IMR-90 (cell line): ENCODE data around the gene MRPS16. TPM values are rescaled to one million over a fixed set of nuclear protein-coding genes. Genes with fewer than 3 reads are reported as not detected.

Experiments
- ATAC-seq: fragments of 200-7000 bp; cut with Tn5 transposase; 2 replicates; pipeline ENCODE4 v1.9.1; 2020; ENCODE audit warnings: low read depth, mild to moderate bottlenecking, moderate library complexity
- BruUV-seq: library from RNA; stranded (reverse); fragments of 400-500 nt; replicated peaks from 2 replicates; lab custom pipeline; 2021; lab: Mats Ljungman, UMichigan
- CTCF ChIA-PET: fragments of 300-600 bp; formaldehyde crosslinking; extraction: SDS; loops from one replicate; lab custom pipeline; 2021; ENCODE audit warnings: antibody characterized with exemption; lab: Yijun Ruan, JAX
- POLR2A ChIA-PET: fragments of 300-600 bp; sonication (Branson Sonifier 250); formaldehyde crosslinking; loops from one replicate; lab custom pipeline; 2022; ENCODE audit warnings: antibody characterized with exemption; ENCODE audit not compliant: unreplicated experiment; lab: Charles Lee
- DNase-seq: peaks from one replicate; pipeline ENCODE4 v3.0.0; 2013
- H2AFZ ChIP-seq: replicated peaks from 2 replicates; pipeline ENCODE3; 2013; ENCODE audit warnings: low read length, mild to moderate bottlenecking; ENCODE audit not compliant: poor library complexity
- H2AK5ac ChIP-seq: 2 replicates; pipeline ENCODE4 v1.6.1; 2013; ENCODE audit warnings: low read depth, low read length, inconsistent platforms
- H2AK9ac ChIP-seq: replicated peaks from 2 replicates; pipeline ENCODE3; 2013; ENCODE audit warnings: mild to moderate bottlenecking, low read depth, low read length, moderate library complexity; ENCODE audit not compliant: poor library complexity
- H2BK120ac ChIP-seq: 2 replicates; pipeline ENCODE4 v1.6.1; 2013; ENCODE audit warnings: low read depth, low read length, inconsistent platforms
- H2BK15ac ChIP-seq: 3 replicates; pipeline ENCODE4 v1.6.1; 2013; ENCODE audit warnings: low read depth, low read length, inconsistent platforms
- H2BK20ac ChIP-seq: 2 replicates; pipeline ENCODE4 v1.6.1; 2013; ENCODE audit warnings: low read depth, mild to moderate bottlenecking, inconsistent platforms, low read length, moderate library complexity
- H2BK5ac ChIP-seq: 2 replicates; pipeline ENCODE4 v1.6.1; 2013; ENCODE audit warnings: mild to moderate bottlenecking, low read depth, low read length, inconsistent platforms; ENCODE audit not compliant: poor library complexity, severe bottlenecking
- H3K14ac ChIP-seq: replicated peaks from 2 replicates; pipeline ENCODE4 v1.6.1; 2013; ENCODE audit warnings: low read depth, low read length, inconsistent platforms
- H3K18ac ChIP-seq: 2 replicates; pipeline ENCODE4 v1.6.1; 2013; ENCODE audit warnings: low read depth, low read length, control low read depth
- H3K23ac ChIP-seq: 2 replicates; pipeline ENCODE4 v1.6.1; 2013; ENCODE audit warnings: low read depth, low read length, inconsistent platforms
- H3K27ac ChIP-seq: 2 replicates; pipeline ENCODE4 v1.5.1; 2013; ENCODE audit warnings: mild to moderate bottlenecking, control low read depth, low read length; ENCODE audit not compliant: insufficient read depth
- H3K27me3 ChIP-seq: 2 replicates; pipeline ENCODE4 v1.6.1; 2013; ENCODE audit warnings: low read length; ENCODE audit not compliant: control insufficient read depth, insufficient read depth
- H3K36me3 ChIP-seq: 2 replicates; pipeline ENCODE4 v1.6.1; 2013; ENCODE audit warnings: low read length, mixed read lengths; ENCODE audit not compliant: control insufficient read depth, insufficient read depth
- H3K4ac ChIP-seq: 2 replicates; pipeline ENCODE4 v1.6.1; 2013; ENCODE audit warnings: low read depth, low read length, inconsistent platforms
- H3K4me1 ChIP-seq: 2 replicates; pipeline ENCODE4 v1.6.1; 2013; ENCODE audit warnings: low read length, mixed read lengths; ENCODE audit not compliant: control insufficient read depth, insufficient read depth
- H3K4me2 ChIP-seq: 2 replicates; pipeline ENCODE4 v1.6.1; 2013; ENCODE audit warnings: low read depth, mild to moderate bottlenecking, control low read depth, low read length, moderate library complexity
- H3K4me3 ChIP-seq: 2 replicates; pipeline ENCODE4 v1.5.1; 2013; ENCODE audit warnings: low read depth, mild to moderate bottlenecking, control low read depth, low read length, moderate library complexity; ENCODE audit not compliant: insufficient read depth
- H3K56ac ChIP-seq: 2 replicates; pipeline ENCODE4 v1.6.1; 2013; ENCODE audit warnings: low read length, inconsistent platforms; ENCODE audit not compliant: insufficient read depth; ENCODE audit errors: extremely low read depth
- H3K79me1 ChIP-seq, 2 experiments: 2 replicates each; pipeline ENCODE4 v1.6.1; 2013; ENCODE audit warnings: low read length in 2 of 2, inconsistent platforms in 1 of 2, low read depth in 1 of 2
- H3K9ac ChIP-seq: 2 replicates; pipeline ENCODE4 v1.6.1; 2013; ENCODE audit warnings: low read depth, low read length, control low read depth
- H3K9me1 ChIP-seq: 2 replicates; pipeline ENCODE4 v1.6.1; 2013; ENCODE audit warnings: low read length, inconsistent platforms; ENCODE audit not compliant: insufficient read depth
- H3K9me3 ChIP-seq: 2 replicates; pipeline ENCODE4 v1.6.1; 2013; ENCODE audit warnings: low read length; ENCODE audit not compliant: control insufficient read depth, insufficient read depth
- H4K20me1 ChIP-seq: 2 replicates; pipeline ENCODE4 v1.6.1; 2013; ENCODE audit warnings: low read length, inconsistent platforms; ENCODE audit not compliant: insufficient read depth
- H4K5ac ChIP-seq: 2 replicates; pipeline ENCODE4 v1.6.1; 2013; ENCODE audit warnings: mild to moderate bottlenecking, low read depth, low read length, control low read depth
- H4K8ac ChIP-seq, 2 experiments: 2 replicates each; pipeline ENCODE4 v1.6.1; 2013; ENCODE audit warnings: low read depth in 2 of 2, low read length in 2 of 2, control low read depth in 1 of 2, inconsistent platforms in 1 of 2
- H4K91ac ChIP-seq: 2 replicates; pipeline ENCODE4 v1.6.1; 2013; ENCODE audit warnings: low read depth, low read length, inconsistent platforms; ENCODE audit not compliant: insufficient read depth
- BHLHE40 ChIP-seq: fragments of 150-350 bp; IDR thresholded peaks from 2 replicates; pipeline ENCODE4 v1.6.1; 2016; ENCODE audit warnings: mild to moderate bottlenecking, low read depth, low read length
- CEBPB ChIP-seq: IDR thresholded peaks from 2 replicates; pipeline ENCODE4 v1.6.1; 2012; ENCODE audit warnings: low read depth, low read length, improper control_type of control experiment
- MAFK ChIP-seq: IDR thresholded peaks from 2 replicates; pipeline ENCODE4 v1.6.1; 2012; ENCODE audit warnings: low read depth, low read length, improper control_type of control experiment
- MAZ ChIP-seq: IDR thresholded peaks from 2 replicates; pipeline ENCODE4 v1.6.1; 2012; ENCODE audit warnings: low read depth, mild to moderate bottlenecking, low read length, improper control_type of control experiment, moderate library complexity, borderline replicate concordance
- MXI1 ChIP-seq: IDR thresholded peaks from 2 replicates; pipeline ENCODE4 v1.6.1; 2012; ENCODE audit warnings: low read depth, mild to moderate bottlenecking, low read length, moderate library complexity, borderline replicate concordance
- NFE2L2 ChIP-seq: fragments of 150-350 bp; IDR thresholded peaks from 2 replicates; pipeline ENCODE4 v1.6.1; 2016; ENCODE audit warnings: low read depth, mild to moderate bottlenecking, low read length
- POLR2A ChIP-seq: IDR thresholded peaks from 2 replicates; pipeline ENCODE4 v1.6.1; 2012; ENCODE audit warnings: mild to moderate bottlenecking, low read depth, low read length
- RCOR1 ChIP-seq: IDR thresholded peaks from 2 replicates; pipeline ENCODE4 v1.6.1; 2012; ENCODE audit warnings: mild to moderate bottlenecking, low read length, improper control_type of control experiment; ENCODE audit not compliant: insufficient replicate concordance
- RFX5 ChIP-seq: IDR thresholded peaks from 2 replicates; pipeline ENCODE4 v1.8.0; 2012; ENCODE audit warnings: low read depth, mild to moderate bottlenecking, low read length, moderate library complexity
- WGBS, 2 experiments: methylation state at CpG; one replicate each; pipeline versions ENCODE4 v1.1.5 to v1.1.7; 2013; ENCODE audit warnings: missing lambda C conversion rate in 2 of 2; ENCODE audit not compliant: insufficient read length in 1 of 2; ENCODE audit errors: extremely low coverage in 2 of 2; 5-methylcytosine and 5-hydroxymethylcytosine counted together
- dilution Hi-C: fragments of 300-500 bp; cut with HindIII; formaldehyde crosslinking; loops from one replicate; pipeline ENCODE4 v1.14.3; 2018; ENCODE audit warnings: low sequenced_read_pairs; ENCODE audit not compliant: unreplicated experiment
- in situ Hi-C: fragments of 300-500 bp; cut with MboI; formaldehyde crosslinking; loops from 3 replicates; pipeline ENCODE4 v1.14.3; 2019; ENCODE audit warnings: low sequenced_read_pairs, inconsistent platforms, mixed read lengths
- intact Hi-C: fragments of 100-400 bp; cut with micrococcal nuclease; formaldehyde crosslinking; loops from 2 replicates; pipeline ENCODE4 v1.10.0; 2022
- polyA plus RNA-seq, 3 experiments: library from polyadenylated mRNA; depleted of rRNA; stranded (reverse); fragments of >200 nt; gene quantifications; 2 replicates each; pipeline ENCODE4 v1.2.3, GENCODE V29; 2012; ENCODE audit warnings: low replicate concordance in 1 of 3
- total RNA-seq: library from RNA; depleted of rRNA; stranded (reverse); fragments of >200 nt; gene quantifications from 2 replicates; pipeline ENCODE4 v1.2.3, GENCODE V29; 2012
- TF ChIP-seq, protein P1 (sequence below): fragments of 150-350 bp; IDR thresholded peaks from 2 replicates; pipeline ENCODE4 v1.6.1; 2017; ENCODE audit warnings: mild to moderate bottlenecking, antibody characterized with exemption, low read length, low read depth

MRPS16 gene
- total and polyA plus RNA-seq, 2 of the 4 experiments (the other 2 are of a cell fraction) = 45.3 to 62.4 TPM

DNA sequence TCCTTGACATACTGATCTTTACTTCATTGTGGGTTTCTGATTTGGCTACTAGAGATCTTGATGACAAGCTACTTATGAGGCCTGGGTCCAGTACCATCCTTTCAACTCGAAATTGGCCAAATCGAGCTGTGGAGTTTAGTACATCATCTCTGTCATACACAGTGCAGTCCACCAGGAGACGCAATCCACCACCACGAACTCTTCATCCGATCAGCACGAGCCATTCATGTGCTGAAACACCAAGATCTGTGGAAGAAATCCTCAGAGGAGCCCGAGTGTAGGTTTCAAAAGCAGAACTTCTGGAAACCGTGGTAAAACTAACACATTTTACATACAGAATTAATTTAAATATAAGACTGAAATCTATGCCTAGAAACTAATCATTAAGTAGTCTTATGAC lies 19.6 kb downstream of the MRPS16 start:
- no peak overlapping the region for H3K27ac ChIP-seq
- no peak overlapping the region for H3K9ac ChIP-seq
- H4K20me1 ChIP-seq = no peaks in the 10 kb centered on the region
- dilution Hi-C loops (no loop called here), in situ Hi-C loops (no loop called here), intact Hi-C loops (no loop called here)
- POLR2A ChIA-PET = no interaction called here
- H2AK9ac ChIP-seq = no peak overlapping the region
- no peak overlapping the region for H4K91ac ChIP-seq
- no peak overlapping the region for H2BK20ac ChIP-seq
- H3K4ac ChIP-seq = no peak overlapping the region
- H4K5ac ChIP-seq = no peak overlapping the region
- WGBS, 2 experiments = 96% methylated on average over 6 of the region's 8 CpGs; no CpG with 5 or more reads in 1 of the 2 experiments
- no peak overlapping the region for H4K8ac ChIP-seq
- BruUV-seq = no TSS peak
- ATAC-seq (no peak), DNase-seq (no peak)
- no peaks in the 10 kb centered on the region for H3K9me1 ChIP-seq
- no peak overlapping the region for H2BK120ac ChIP-seq
- no peaks in the 10 kb centered on the region for H3K9me3 ChIP-seq
- no peak overlapping the region for H3K4me2 ChIP-seq
- H2AK5ac ChIP-seq = no peak overlapping the region
- no peak overlapping the region for H3K56ac ChIP-seq
- H3K14ac ChIP-seq = no peak overlapping the region
- peaks cover 2% of the 10 kb centered on the region; the same call in 1 of the 2 replicates for H3K4me1 ChIP-seq
- no peak overlapping the region for H2BK5ac ChIP-seq
- TF ChIP-seq, protein P1, sequence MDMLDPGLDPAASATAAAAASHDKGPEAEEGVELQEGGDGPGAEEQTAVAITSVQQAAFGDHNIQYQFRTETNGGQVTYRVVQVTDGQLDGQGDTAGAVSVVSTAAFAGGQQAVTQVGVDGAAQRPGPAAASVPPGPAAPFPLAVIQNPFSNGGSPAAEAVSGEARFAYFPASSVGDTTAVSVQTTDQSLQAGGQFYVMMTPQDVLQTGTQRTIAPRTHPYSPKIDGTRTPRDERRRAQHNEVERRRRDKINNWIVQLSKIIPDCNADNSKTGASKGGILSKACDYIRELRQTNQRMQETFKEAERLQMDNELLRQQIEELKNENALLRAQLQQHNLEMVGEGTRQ = no peak
- TF ChIP-seq POLR2A (no peak), BHLHE40 (no peak), MAZ (no peak), RFX5 (no peak), CEBPB (no peak), MAFK (no peak), MXI1 (no peak), NFE2L2 (no peak), RCOR1 (no peak)
- no peaks in the 10 kb centered on the region for H3K27me3 ChIP-seq
- H3K23ac ChIP-seq = no peak overlapping the region
- H3K36me3 ChIP-seq = peaks cover 9% of the 10 kb centered on the region
- CTCF ChIA-PET = no interaction called here
- H3K4me3 ChIP-seq = no peak overlapping the region
- no peak overlapping the region for H2BK15ac ChIP-seq
- peaks cover 0 to 9% of the 10 kb centered on the region in 2 experiments; a peak in 2 of 4 replicates for H3K79me1 ChIP-seq
- H2AFZ ChIP-seq = no peak overlapping the region
- no peak overlapping the region for H3K18ac ChIP-seq
